Measurements from ENCODE around the gene RGS3. TPM values are rescaled to one million over a fixed set of nuclear protein-coding genes. Genes with fewer than 3 reads are reported as not detected.

The RGS3 gene
- polyA plus RNA-seq, 1 experiment: 41.0 TPM

DNA sequence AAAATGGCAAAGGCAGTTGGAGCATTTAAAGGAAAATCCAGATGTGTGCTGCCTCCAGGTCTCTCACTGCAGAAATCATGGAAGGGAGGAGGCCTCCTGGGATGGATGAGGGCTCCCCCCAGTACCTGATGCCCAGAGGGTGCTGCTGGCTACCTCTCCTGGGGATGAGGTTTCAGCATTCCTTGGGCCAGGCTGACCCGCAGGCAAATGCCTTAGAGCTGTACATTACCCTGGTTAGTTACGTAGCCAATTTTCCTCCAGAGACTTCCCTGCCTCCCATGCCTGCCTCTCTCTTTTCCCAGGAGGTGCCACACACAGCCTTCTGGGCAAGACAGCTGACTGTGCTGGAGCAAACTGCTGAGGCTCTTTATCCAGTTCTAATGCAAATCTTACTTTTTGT lies 65.3 kb downstream of the RGS3 start:
- no peak overlapping the region for H3K4me3 ChIP-seq (ENCODE audit: low read depth, low read length)
- no peaks in the 10 kb centered on the region for H3K27me3 ChIP-seq (ENCODE audit: control insufficient read depth, insufficient read depth, low read length)
- no peaks in the 10 kb centered on the region for H3K9me3 ChIP-seq (ENCODE audit: control insufficient read depth, insufficient read depth, low read length)
- ChIA-PET POLR2A (no interaction called here), CTCF (no interaction called here)
- H3K27ac ChIP-seq (ENCODE audit: low read depth, low read length): no peak overlapping the region
- TF ChIP-seq, protein P1, sequence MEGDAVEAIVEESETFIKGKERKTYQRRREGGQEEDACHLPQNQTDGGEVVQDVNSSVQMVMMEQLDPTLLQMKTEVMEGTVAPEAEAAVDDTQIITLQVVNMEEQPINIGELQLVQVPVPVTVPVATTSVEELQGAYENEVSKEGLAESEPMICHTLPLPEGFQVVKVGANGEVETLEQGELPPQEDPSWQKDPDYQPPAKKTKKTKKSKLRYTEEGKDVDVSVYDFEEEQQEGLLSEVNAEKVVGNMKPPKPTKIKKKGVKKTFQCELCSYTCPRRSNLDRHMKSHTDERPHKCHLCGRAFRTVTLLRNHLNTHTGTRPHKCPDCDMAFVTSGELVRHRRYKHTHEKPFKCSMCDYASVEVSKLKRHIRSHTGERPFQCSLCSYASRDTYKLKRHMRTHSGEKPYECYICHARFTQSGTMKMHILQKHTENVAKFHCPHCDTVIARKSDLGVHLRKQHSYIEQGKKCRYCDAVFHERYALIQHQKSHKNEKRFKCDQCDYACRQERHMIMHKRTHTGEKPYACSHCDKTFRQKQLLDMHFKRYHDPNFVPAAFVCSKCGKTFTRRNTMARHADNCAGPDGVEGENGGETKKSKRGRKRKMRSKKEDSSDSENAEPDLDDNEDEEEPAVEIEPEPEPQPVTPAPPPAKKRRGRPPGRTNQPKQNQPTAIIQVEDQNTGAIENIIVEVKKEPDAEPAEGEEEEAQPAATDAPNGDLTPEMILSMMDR (IDR thresholded peaks at IDR 0.05; ENCODE audit: low read depth, low read length): no peak
- DNase-seq (ENCODE audit: low read depth, low spot score): no peak

DNA sequence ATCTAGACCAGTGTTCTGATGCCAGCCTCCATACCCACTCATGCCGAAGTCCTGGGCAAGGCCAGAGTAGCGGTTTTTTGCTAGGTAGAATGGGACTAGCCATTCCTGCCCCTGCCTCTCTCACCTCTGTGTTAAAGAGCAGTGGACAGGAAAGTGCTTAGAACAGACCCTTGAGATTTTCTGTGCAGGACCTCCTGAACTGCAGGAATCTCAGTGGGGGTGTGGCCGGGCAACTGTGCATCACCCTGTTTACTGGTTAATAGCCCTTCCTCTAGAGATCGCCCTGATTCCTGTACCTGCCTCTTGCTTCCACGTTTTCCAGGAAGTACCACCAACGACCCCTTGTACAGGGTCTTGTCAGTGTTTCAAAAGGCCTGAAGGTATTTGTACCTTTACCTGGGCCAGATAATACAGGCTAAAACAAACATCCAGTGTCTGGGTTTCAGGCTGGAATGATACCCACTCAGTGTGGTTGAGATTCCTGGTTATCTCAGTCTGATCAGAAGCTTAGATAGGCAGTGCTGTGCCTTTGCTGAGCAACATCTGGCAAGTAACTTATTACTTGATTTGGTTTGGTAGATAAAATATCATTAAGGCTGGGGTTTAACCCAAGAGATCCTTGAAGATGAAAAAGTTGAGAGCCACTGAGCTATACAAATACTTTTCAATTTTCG lies 65.9 kb downstream of the RGS3 start:
- H3K9me3 ChIP-seq (ENCODE audit: control insufficient read depth, insufficient read depth, low read length): no peaks in the 10 kb centered on the region
- no peak overlapping the region for H3K27ac ChIP-seq (ENCODE audit: low read depth, low read length)
- no peak for DNase-seq (ENCODE audit: low read depth, low spot score)
- TF ChIP-seq, protein P1 (IDR thresholded peaks at IDR 0.05; ENCODE audit: low read depth, low read length): no peak
- ChIA-PET POLR2A (no interaction called here), CTCF (no interaction called here)
- no peak overlapping the region for H3K4me3 ChIP-seq (ENCODE audit: low read depth, low read length)
- no peaks in the 10 kb centered on the region for H3K27me3 ChIP-seq (ENCODE audit: control insufficient read depth, insufficient read depth, low read length)

DNA sequence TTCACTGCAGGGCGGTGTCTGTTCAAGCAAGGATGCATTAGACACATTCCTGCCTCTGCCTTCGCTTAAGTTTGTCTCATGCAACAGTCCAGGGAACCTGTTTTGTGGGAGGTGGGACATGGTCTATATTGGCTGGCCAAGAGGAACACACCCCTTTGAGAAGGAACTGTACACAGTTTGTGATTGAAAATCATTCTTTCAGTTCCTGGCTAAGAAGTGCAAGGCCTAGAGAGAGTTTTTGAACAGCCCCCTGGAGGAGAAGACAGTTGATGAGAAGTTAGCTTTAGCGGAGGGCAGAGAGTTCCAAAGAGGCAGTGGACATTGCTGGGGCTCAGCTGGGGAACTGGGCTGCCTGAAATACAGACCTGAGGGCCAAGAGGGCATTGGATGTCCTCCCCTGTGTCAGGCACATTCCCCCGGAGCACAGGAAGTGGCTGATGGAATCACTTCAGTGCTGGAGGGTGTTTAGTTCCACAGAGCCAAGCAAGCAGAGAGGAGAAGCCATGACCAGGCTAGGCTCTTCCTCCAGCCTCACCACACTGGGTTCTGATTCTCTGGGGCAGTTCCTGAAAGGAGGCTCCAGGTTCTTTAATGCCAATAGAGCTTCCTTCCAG lies 66.6 kb downstream of the RGS3 start:
- ChIA-PET CTCF (no interaction called here), POLR2A (no interaction called here)
- TF ChIP-seq, protein P1 (IDR thresholded peaks at IDR 0.05; ENCODE audit: low read depth, low read length): no peak
- H3K27me3 ChIP-seq (ENCODE audit: control insufficient read depth, insufficient read depth, low read length): no peaks in the 10 kb centered on the region
- H3K27ac ChIP-seq (ENCODE audit: low read depth, low read length): no peak overlapping the region
- no peak overlapping the region for H3K4me3 ChIP-seq (ENCODE audit: low read depth, low read length)
- H3K9me3 ChIP-seq (ENCODE audit: control insufficient read depth, insufficient read depth, low read length): no peaks in the 10 kb centered on the region
- DNase-seq (ENCODE audit: low read depth, low spot score): no peak

DNA sequence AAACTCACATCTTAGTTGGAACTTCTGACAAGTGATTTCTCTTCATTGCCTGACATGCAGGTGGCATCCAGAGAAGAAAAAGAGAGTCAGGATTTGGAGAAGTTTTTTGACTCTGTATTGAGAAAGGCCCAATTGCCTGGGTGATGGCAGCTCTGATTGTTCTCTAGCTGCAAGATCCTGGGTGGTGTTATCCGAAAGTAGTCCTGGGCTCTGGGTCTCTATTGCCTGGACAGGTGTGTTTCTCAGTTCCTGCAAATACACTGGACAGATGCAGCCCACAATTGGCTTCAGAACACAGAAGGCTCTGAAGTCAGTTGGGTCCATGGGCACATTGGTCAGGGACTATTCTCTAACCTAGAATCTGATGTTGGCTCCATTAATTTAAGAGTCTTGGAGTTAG lies 67.4 kb downstream of the RGS3 start:
- TF ChIP-seq, protein P1 (IDR thresholded peaks at IDR 0.05; ENCODE audit: low read depth, low read length): no peak
- ChIA-PET CTCF (no interaction called here), POLR2A (interaction anchor here (0.6 kb wide), 1 partner anchor 306 kb away, joined by 4 read pairs; no protein-coding TSS in a partner anchor)
- no peak for DNase-seq (ENCODE audit: low read depth, low spot score)
- Histone ChIP-seq H3K4me3 (ENCODE audit: low read depth, low read length) (no peak overlapping the region), H3K9me3 (ENCODE audit: control insufficient read depth, insufficient read depth, low read length) (no peaks in the 10 kb centered on the region), H3K27me3 (ENCODE audit: control insufficient read depth, insufficient read depth, low read length) (peaks cover 3% of the 10 kb centered on the region), H3K27ac (ENCODE audit: low read depth, low read length) (no peak overlapping the region)

DNA sequence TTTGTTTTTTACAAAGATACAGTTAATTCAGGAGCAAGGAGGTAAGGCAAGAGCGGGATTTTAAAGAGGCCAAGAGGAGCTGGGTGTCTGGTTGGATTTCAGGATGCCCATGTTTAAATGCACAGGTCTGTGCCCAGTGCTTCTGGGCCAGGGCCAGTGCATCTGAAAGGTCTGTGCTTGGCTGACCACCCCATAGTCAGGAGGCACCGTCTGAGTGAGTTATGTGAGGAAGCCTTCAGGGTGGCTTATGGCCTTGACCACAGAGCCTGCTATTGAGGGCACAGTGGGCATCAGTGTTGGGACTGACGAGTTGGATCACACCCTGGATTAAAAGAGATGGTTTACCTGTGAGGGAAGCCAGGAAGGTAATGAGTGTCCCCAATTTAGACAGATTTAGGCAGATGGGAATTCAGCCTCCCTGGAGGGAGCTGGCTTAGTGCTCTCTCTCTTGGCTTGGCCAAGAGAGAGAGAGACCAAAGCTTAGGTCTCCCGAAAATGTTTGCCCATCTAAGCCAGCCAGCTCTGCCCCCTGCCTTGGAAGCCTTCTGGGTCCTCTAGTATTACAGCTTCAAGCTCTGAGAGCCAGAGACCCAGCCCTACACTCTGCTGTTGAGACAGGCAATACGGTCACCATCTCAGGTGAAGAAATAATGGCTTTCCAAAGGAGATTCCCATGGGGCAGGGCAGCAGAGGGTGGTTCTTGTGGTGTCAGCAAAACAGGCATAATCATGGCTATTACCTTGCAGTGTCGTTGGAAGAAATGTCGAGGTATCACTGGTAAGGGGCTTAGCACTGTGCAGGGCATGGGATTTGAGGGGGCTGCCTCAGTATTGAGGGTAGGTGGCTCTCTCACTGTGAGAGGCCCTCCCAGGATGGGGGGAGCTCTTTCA lies 68.6 kb downstream of the RGS3 start:
- ChIA-PET CTCF (no interaction called here), POLR2A (no interaction called here)
- no peak for DNase-seq (ENCODE audit: low read depth, low spot score)
- Histone ChIP-seq H3K9me3 (ENCODE audit: control insufficient read depth, insufficient read depth, low read length) (no peaks in the 10 kb centered on the region), H3K27me3 (ENCODE audit: control insufficient read depth, insufficient read depth, low read length) (peaks cover 3% of the 10 kb centered on the region), H3K4me3 (ENCODE audit: low read depth, low read length) (no peak overlapping the region), H3K27ac (ENCODE audit: low read depth, low read length) (no peak overlapping the region)
- TF ChIP-seq, protein P1 (IDR thresholded peaks at IDR 0.05; ENCODE audit: low read depth, low read length): no peak
